K562 (cell line): ENCODE data around the gene GTF3C4. TPM values are rescaled to one million over a fixed set of nuclear protein-coding genes. Genes with fewer than 3 reads are reported as not detected.

Experiments
- ATAC-seq: fragments of 200-7000 bp; cut with Tn5 transposase; 3 replicates; pipeline ENCODE4 v1.9.1; 2020; ENCODE audit warnings: moderate library complexity
- BruUV-seq: library from RNA; stranded (reverse); fragments of 400-500 nt; replicated peaks from 2 replicates; lab custom pipeline; 2021; lab: Mats Ljungman, UMichigan
- CTCF ChIA-PET: fragments of 300-600 bp; formaldehyde crosslinking; extraction: SDS; loops from one replicate; lab custom pipeline; 2021; ENCODE audit warnings: low intra/inter-chr PET ratio; lab: Yijun Ruan, JAX
- POLR2A ChIA-PET: fragments of 300-600, 350-650 bp; sonication (Branson Sonifier 250); formaldehyde crosslinking; extraction: SDS; loops from one replicate; lab custom pipeline; 2021; ENCODE audit warnings: antibody characterized with exemption, inconsistent platforms; lab: Yijun Ruan, JAX
- DNase-seq, 4 experiments: peaks; one replicate each; pipeline versions ENCODE4 v3.0.0 to v3.0.0-alpha.2; 2011 to 2018; ENCODE audit warnings: low spot score in 3 of 4, mixed read lengths in 3 of 4; ENCODE audit errors: extremely low read depth in 1 of 4
- FAIRE-seq: peaks from 2 replicates; lab custom pipeline; 2011; peaks lifted over from hg19 to GRCh38; lab: Jason Lieb, UNC
- H2AFZ ChIP-seq: 2 replicates; pipeline ENCODE4 v1.6.0; 2011; ENCODE audit warnings: low read depth, low read length, control low read depth, inconsistent platforms
- H3K27ac ChIP-seq: fragments of 200-600 bp; 3 replicates; pipeline ENCODE4 v1.8.0; 2011; ENCODE audit warnings: low read depth, mild to moderate bottlenecking, control low read depth, inconsistent platforms, low read length, moderate library complexity, mixed read lengths; ENCODE audit errors: extremely low read depth
- H3K27me3 ChIP-seq, 2 experiments: fragments of 300-600 bp in 1 of 2; 2 replicates in 1 of 2; 3 replicates in 1 of 2; pipeline versions ENCODE4 v1.6.0 to v1.8.0; 2011; ENCODE audit warnings: inconsistent platforms in 2 of 2, low read length in 2 of 2, mild to moderate bottlenecking in 1 of 2, mixed read lengths in 1 of 2, moderate library complexity in 1 of 2; ENCODE audit not compliant: control insufficient read depth in 2 of 2, insufficient read depth in 2 of 2
- H3K36me3 ChIP-seq: fragments of 300-600 bp; 3 replicates; pipeline ENCODE4 v1.8.0; 2011; ENCODE audit warnings: mild to moderate bottlenecking, low read length, inconsistent platforms; ENCODE audit not compliant: control insufficient read depth, insufficient read depth
- H3K4me1 ChIP-seq, 2 experiments: fragments of 200-600 bp in 1 of 2; replicated peaks in 1 of 2; 2 replicates in 1 of 2; 3 replicates in 1 of 2; pipeline versions ENCODE4 v1.5.1 to v1.8.0; 2011; ENCODE audit warnings: inconsistent platforms in 2 of 2, low read length in 2 of 2, mild to moderate bottlenecking in 1 of 2, mixed read lengths in 1 of 2, moderate library complexity in 1 of 2; ENCODE audit not compliant: control insufficient read depth in 2 of 2, insufficient read depth in 2 of 2
- H3K4me2 ChIP-seq: 2 replicates; pipeline ENCODE4 v1.6.1; 2011; ENCODE audit warnings: low read length, control low read depth, inconsistent platforms, mixed read lengths; ENCODE audit not compliant: insufficient read depth
- H3K4me3 ChIP-seq: fragments of 200-600 bp; sonication (generic), shearing (Covaris generic); 2 replicates; pipeline ENCODE4 v1.5.1; 2016; ENCODE audit warnings: control low read depth, inconsistent platforms
- H3K79me2 ChIP-seq: fragments of 200-600 bp; 3 replicates; pipeline ENCODE4 v1.8.0; 2011; ENCODE audit warnings: low read length, inconsistent platforms; ENCODE audit not compliant: control insufficient read depth, insufficient read depth
- H3K9ac ChIP-seq, 2 experiments: 2 replicates each; pipeline versions ENCODE4 v1.6.0 to v1.6.1; 2011; ENCODE audit warnings: low read depth in 2 of 2, low read length in 2 of 2, control low read depth in 1 of 2, inconsistent platforms in 1 of 2, mild to moderate bottlenecking in 1 of 2, mixed read lengths in 1 of 2; ENCODE audit not compliant: insufficient read depth in 1 of 2
- H3K9me1 ChIP-seq: one replicate; pipeline ENCODE4 v1.6.0; 2011; ENCODE audit warnings: inconsistent platforms, mild to moderate bottlenecking, low read length, moderate library complexity; ENCODE audit not compliant: control insufficient read depth, insufficient read depth
- H3K9me3 ChIP-seq: replicated peaks from 2 replicates; pipeline ENCODE4 v1.5.1; 2011; ENCODE audit warnings: low read depth, low read length, inconsistent platforms; ENCODE audit not compliant: control insufficient read depth, insufficient read depth
- H4K20me1 ChIP-seq: replicated peaks from 2 replicates; pipeline ENCODE4 v1.6.1; 2011; ENCODE audit warnings: low read length, inconsistent platforms, mixed read lengths; ENCODE audit not compliant: control insufficient read depth, insufficient read depth
- BHLHE40 ChIP-seq: IDR thresholded peaks from 2 replicates; pipeline ENCODE4 v1.6.1; 2011; ENCODE audit warnings: low read length, improper control_type of control experiment
- CBX1 ChIP-seq: sonication (generic); IDR thresholded peaks from 2 replicates; pipeline ENCODE4 v1.6.1; 2016; ENCODE audit warnings: antibody characterized with exemption, low read depth, mild to moderate bottlenecking
- CTCFL ChIP-seq: IDR thresholded peaks from 2 replicates; pipeline ENCODE4 v1.6.1; 2011; ENCODE audit warnings: borderline replicate concordance, low read depth, mild to moderate bottlenecking, moderate library complexity, low read length; ENCODE audit not compliant: insufficient read depth, poor library complexity, severe bottlenecking
- DACH1 ChIP-seq: fragments of 450-650 bp; IDR thresholded peaks from 2 replicates; pipeline ENCODE4 v1.6.1; 2018; ENCODE audit not compliant: partially characterized antibody
- KDM5B ChIP-seq: fragments of 200-600 bp; sonication (generic); IDR thresholded peaks from 2 replicates; pipeline ENCODE4 v1.6.1; 2012; ENCODE audit warnings: low read depth, mild to moderate bottlenecking, moderate library complexity, low read length, control low read depth, inconsistent platforms; ENCODE audit not compliant: insufficient replicate concordance
- MTA2 ChIP-seq: fragments of 450-650 bp; IDR thresholded peaks from 2 replicates; pipeline ENCODE4 v1.6.1; 2016; ENCODE audit warnings: low read depth
- RBFOX2 ChIP-seq: fragments of 200-400 bp; formaldehyde crosslinking; IDR thresholded peaks from 2 replicates; pipeline ENCODE4 v1.6.1; 2017; ENCODE audit warnings: low read depth, mild to moderate bottlenecking, low read length, moderate library complexity
- RFX1 ChIP-seq: fragments of 450-650 bp; IDR thresholded peaks from 2 replicates; pipeline ENCODE4 v1.6.1; 2016; ENCODE audit warnings: mild to moderate bottlenecking, moderate library complexity
- SP1 ChIP-seq: sonication (generic); formaldehyde crosslinking; IDR thresholded peaks from 2 replicates; pipeline ENCODE4 v1.8.1; 2022; ENCODE audit warnings: mild to moderate bottlenecking, missing genetic modification reagents
- TEAD1 ChIP-seq, 2 experiments: fragments of 450-650 bp in 1 of 2; sonication (generic) in 1 of 2; formaldehyde crosslinking; IDR thresholded peaks; 2 replicates each; pipeline versions ENCODE4 v1.4.0 to v1.8.0; 2020 to 2022; ENCODE audit warnings: mild to moderate bottlenecking in 2 of 2, missing genetic modification reagents in 1 of 2
- THAP7 ChIP-seq: fragments of 250-450 bp; sonication (Bioruptor Pico); IDR thresholded peaks from 2 replicates; pipeline ENCODE4 v1.5.0; 2021
- WGBS: fragments of 100-300 bp; shearing (Covaris generic); methylation state at CpG from one replicate; pipeline ENCODE4 v1.1.6; 2016; ENCODE audit warnings: low coverage, mixed read lengths; ENCODE audit not compliant: insufficient coverage; ENCODE audit errors: missing lambda C conversion rate; 5-methylcytosine and 5-hydroxymethylcytosine counted together
- in situ Hi-C: fragments of 300-500 bp; cut with MboI; formaldehyde crosslinking; loops from 4 replicates; pipeline ENCODE4 v1.15.0; 2018; ENCODE audit warnings: inconsistent platforms, mixed read lengths
- intact Hi-C: fragments of 100-400 bp; cut with micrococcal nuclease; formaldehyde crosslinking; loops from 2 replicates; pipeline ENCODE4 v1.14.2; 2022
- polyA plus RNA-seq, 8 experiments: library from polyadenylated mRNA; depleted of rRNA in 4 of 8; stranded (reverse) in 5 of 8; unstranded in 3 of 8; fragments of >200 nt; fragmentation: Nextera tagmentation in 2 of 8; fragmentation: Illumina TruSeq in 1 of 8; extraction: Ambion mirVana in 2 of 8; extraction: Trizol in 1 of 8; gene quantifications; 2 replicates each; pipeline versions ENCODE4 v1.2.1 to v1.2.3, GENCODE V29; 2011 to 2014; ENCODE audit warnings: inconsistent platforms in 1 of 8, missing spikeins in 1 of 8
- total RNA-seq, 7 experiments: library from RNA; depleted of rRNA in 6 of 7; stranded (reverse); fragments of >200 nt in 6 of 7; fragmentation: Illumina TruSeq in 2 of 7; extraction: Trizol in 2 of 7; gene quantifications; 2 replicates each; pipeline versions ENCODE4 v1.2.1 to v1.2.3, GENCODE V29; 2011 to 2021; ENCODE audit warnings: low replicate concordance in 1 of 7

Gene GTF3C4
- total and polyA plus RNA-seq, 9 of the 15 experiments (the other 6 are each of a cell fraction or from before 2014, with no cell fraction given) = 3.9 to 20.0 (median 12.2) TPM

GRCh38 chr9:132631685-132632084, 38.6 kb upstream of the GTF3C4 start:
- Histone ChIP-seq H4K20me1 (0 out of 2 replicates have a peak, but pooled peaks cover 4% of the 10 kb centered on the region), H3K27ac (no peak overlapping the region), H3K9me1 (no peaks in the 10 kb centered on the region), H3K9ac (no peak overlapping the region), H3K79me2 (no peaks in the 10 kb centered on the region), H3K27me3 (no peaks in the 10 kb centered on the region), H3K4me2 (no peak overlapping the region), H3K36me3 (peaks cover 82% of the 10 kb centered on the region; the same call in 2 of the 3 replicates), H2AFZ (no peak overlapping the region), H3K9me3 (no peaks in the 10 kb centered on the region), H3K4me3 (no peak overlapping the region), H3K4me1 (no peaks in the 10 kb centered on the region)
- ChIA-PET CTCF (no interaction called here), POLR2A (no interaction called here)
- ATAC-seq = no peak
- no peak for TF ChIP-seq BHLHE40
- peak; percentile 21; the same call in 1 of the 2 replicates for TF ChIP-seq RFX1
- no peak for TF ChIP-seq DACH1
- FAIRE-seq = no peak
- intact Hi-C loops (no loop called here), in situ Hi-C loops (no loop called here)
- BruUV-seq = no TSS peak
- WGBS = 84% methylated on average over 7 of the region's 7 CpGs
- DNase-seq = no peak

GRCh38 chr9:132632413-132633129, 37.7 kb upstream of the GTF3C4 start:
- ATAC-seq = no peak
- H2AFZ ChIP-seq = no peak overlapping the region
- ChIA-PET POLR2A (interaction anchor here (1.3 kb wide), 1 partner anchor 12 kb away, joined by 3 read pairs; no protein-coding TSS in a partner anchor), CTCF (no interaction called here)
- peaks cover 78% of the 10 kb centered on the region; the same call in 2 of the 3 replicates for H3K36me3 ChIP-seq
- H3K27ac ChIP-seq = no peak overlapping the region
- in situ Hi-C loops = no loop called here
- H3K4me1 ChIP-seq = no peaks in the 10 kb centered on the region
- H3K4me2 ChIP-seq = no peak overlapping the region
- WGBS = 90% methylated on average over 7 of the region's 7 CpGs
- no peaks in the 10 kb centered on the region for H3K9me1 ChIP-seq
- 0 out of 2 replicates have a peak, but pooled peaks cover 4% of the 10 kb centered on the region for H4K20me1 ChIP-seq
- DNase-seq = no peak
- intact Hi-C loops = no loop called here
- no peaks in the 10 kb centered on the region for H3K27me3 ChIP-seq
- no peaks in the 10 kb centered on the region for H3K79me2 ChIP-seq
- H3K9ac ChIP-seq = no peak overlapping the region
- H3K9me3 ChIP-seq = no peaks in the 10 kb centered on the region
- no peak overlapping the region for H3K4me3 ChIP-seq
- FAIRE-seq = no peak
- BruUV-seq = no TSS peak
- TF ChIP-seq KDM5B = no peak
- TF ChIP-seq RBFOX2 = no peak
- no peak for TF ChIP-seq THAP7 (CRISPR knock-in tag)
- TF ChIP-seq CTCFL = no peak
- TF ChIP-seq SP1 = no peak
- TF ChIP-seq TEAD1 (CRISPR knock-in tag; IDR thresholded peaks at IDR 0.05) = no peak
- no peak for TF ChIP-seq CBX1
- no peak for TF ChIP-seq MTA2
